ENCODE measurements around the gene FH. TPM values are rescaled to one million over a fixed set of nuclear protein-coding genes. Genes with fewer than 3 reads are reported as not detected.

FH gene
- total and polyA plus RNA-seq, 2 of the 13 experiments (the other 11 are each of a cell fraction or from before 2014, with no cell fraction given) = 39.2 to 152 TPM

GRCh38 chr1:241532864-241533263, 13.3 kb upstream of the FH start:
- Histone ChIP-seq H3K79me2 (ENCODE audit: insufficient read depth, low read length) (no peaks in the 10 kb centered on the region), H3K9me3 (ENCODE audit: low read length) (no peaks in the 10 kb centered on the region), H3K9ac (ENCODE audit: insufficient read depth, low read depth, low read length) (no peak overlapping the region), H2AFZ (ENCODE audit: low read length) (no peak overlapping the region), H4K20me1 (ENCODE audit: insufficient read depth, low read length) (no peaks in the 10 kb centered on the region), H3K4me2 (ENCODE audit: low read depth, low read length) (no peak overlapping the region), H3K36me3 (replicated peaks in 1 of 2; ENCODE audit: control insufficient read depth in 1 of 2, insufficient read depth in 2 of 2, low read length in 2 of 2) (no peaks in the 10 kb centered on the region), H3K4me1 (ENCODE audit: insufficient read depth, low read length) (0 out of 2 replicates have a peak, but pooled peaks cover 7% of the 10 kb centered on the region), H3K27ac (ENCODE audit: extremely low read length, insufficient read depth, low read length) (no peak overlapping the region), H3K27me3 (ENCODE audit: control insufficient read depth in 1 of 2, insufficient read depth in 2 of 2, low read length in 2 of 2) (no peaks in the 10 kb centered on the region; a peak in 1 of 5 replicates), H3K4me3 (replicated peaks in 1 of 3; ENCODE audit: insufficient read depth in 1 of 3, low read depth in 2 of 3, low read length in 3 of 3) (no peak overlapping the region)
- FAIRE-seq = no peak
- POLR2A ChIA-PET = no interaction called here
- no peak for DNase-seq (ENCODE audit: low spot score)
- BruUV-seq (replicated peaks) = no TSS peak
- 57% methylated on average over 7 of the region's 7 CpGs for WGBS (ENCODE audit: low lambda C conversion rate)
- no peak for ATAC-seq
- in situ Hi-C loops (cut with HindIII; ENCODE audit: extremely low pct_ligation_motif_present, low pct_unique_long_range_greater_than_20kb) = loop anchor here (5.0 to 25.0 kb wide), 2 partner anchors 304 to 454 kb away; partner anchors contain the start of gene MAP1LC3C
- TF ChIP-seq FOSL2 (CRISPR knock-in tag; IDR thresholded peaks at IDR 0.05) (no peak), MAFK (conservative IDR thresholded peaks at IDR 0.05 in 1 of 2, IDR thresholded peaks at IDR 0.05 in 1 of 2; ENCODE audit: low read length in 2 of 2) (peak; percentile 36 to 49; a peak in 3 of 4 replicates)
- CTCF ChIA-PET (ENCODE audit: low intra/inter-chr PET ratio, low total read pairs) = no interaction called here
- intact Hi-C loops (cut with micrococcal nuclease; ENCODE audit: unreplicated experiment) = loop anchor here (5.0 kb wide), 1 partner anchor 79 kb away; no protein-coding TSS in a partner anchor

GRCh38 chr1:241532162-241532531, 12.6 kb upstream of the FH start, which contains the start of gene KMO:
KMO (plus strand) TSS chr1:241532378; CDS start chr1:241532445, 67 bp downstream.
- peak within 1 kb of the TSS; percentile 66 for H3K9ac ChIP-seq (ENCODE audit: insufficient read depth, low read depth, low read length)
- TF ChIP-seq ARID2 (CRISPR knock-in tag; IDR thresholded peaks at IDR 0.05; ENCODE audit: borderline replicate concordance) (no peak), ZNF652 (CRISPR knock-in tag; IDR thresholded peaks at IDR 0.05; ENCODE audit: borderline replicate concordance, low read depth) (peak; percentile 95)
- ChIA-PET CTCF (ENCODE audit: low intra/inter-chr PET ratio, low total read pairs) (interaction anchor here (0.8 to 1.6 kb wide), 2 partner anchors 95 to 303 kb away, joined by 3 to 6 read pairs; no protein-coding TSS in a partner anchor), POLR2A (no interaction called here)
- no peak within 1 kb of the TSS for H3K27ac ChIP-seq (ENCODE audit: extremely low read length, insufficient read depth, low read length)
- peak within 1 kb of the TSS; percentile 81 for H3K4me2 ChIP-seq (ENCODE audit: low read depth, low read length)
- no peaks in the 10 kb centered on the region for H3K36me3 ChIP-seq (replicated peaks in 1 of 2; ENCODE audit: control insufficient read depth in 1 of 2, insufficient read depth in 2 of 2, low read length in 2 of 2)
- in situ Hi-C loops (cut with HindIII; ENCODE audit: extremely low pct_ligation_motif_present, low pct_unique_long_range_greater_than_20kb) = loop anchor here (5.0 to 25.0 kb wide), 2 partner anchors 305 to 455 kb away; partner anchors contain the start of gene MAP1LC3C
- DNase-seq (ENCODE audit: low spot score) (no peak), ATAC-seq (peak; percentile 71), FAIRE-seq (no peak)
- no peaks in the 10 kb centered on the region; a peak in 1 of 5 replicates for H3K27me3 ChIP-seq (ENCODE audit: control insufficient read depth in 1 of 2, insufficient read depth in 2 of 2, low read length in 2 of 2)
- peak within 1 kb of the TSS; percentile 97 for H2AFZ ChIP-seq (ENCODE audit: low read length)
- no peaks in the 10 kb centered on the region for H3K79me2 ChIP-seq (ENCODE audit: insufficient read depth, low read length)
- H4K20me1 ChIP-seq (ENCODE audit: insufficient read depth, low read length) = no peaks in the 10 kb centered on the region
- intact Hi-C loops (cut with micrococcal nuclease; ENCODE audit: unreplicated experiment) = loop anchor here (5.0 kb wide), 1 partner anchor 80 kb away; no protein-coding TSS in a partner anchor
- 0% methylated on average over 1 of the region's 1 CpG for WGBS (ENCODE audit: low lambda C conversion rate)
- BruUV-seq (replicated peaks) = no TSS peak
- no peaks in the 10 kb centered on the region for H3K9me3 ChIP-seq (ENCODE audit: low read length)
- H3K4me1 ChIP-seq (ENCODE audit: insufficient read depth, low read length) = 0 out of 2 replicates have a peak, but pooled peaks cover 7% of the 10 kb centered on the region
- H3K4me3 ChIP-seq (replicated peaks in 1 of 3; ENCODE audit: insufficient read depth in 1 of 3, low read depth in 2 of 3, low read length in 3 of 3) = peak within 1 kb of the TSS; percentile 66 to 85 (median 68)
